NOMO-1 treated with dmso at 0.1 percent for 144 hours (cell line): ENCODE data around the gene HGF.
A peak's percentile ranks its signal among the peaks of the same experiment; 100 is the strongest.

Experiments
- DNase-seq: peaks from one replicate; lab custom pipeline; 2025; ENCODE audit not compliant: unreplicated experiment; lab: John Stamatoyannopoulos, UW

Gene HGF

GRCh38 chr7:81687062-81687461 lies 82.8 kb downstream of the HGF start:
- no peak for DNase-seq

- DNase-seq: no peak
These were observed 84.5 kb downstream of the HGF start for GRCh38 chr7:81685270-81685868.

GRCh38 chr7:81684514-81685269 lies 85.2 kb downstream of the HGF start:
- DNase-seq: peak; percentile 99

- DNase-seq: no peak
These were observed 85.8 kb downstream of the HGF start for GRCh38 chr7:81684033-81684432.

GRCh38 chr7:81682873-81683272 lies 87.0 kb downstream of the HGF start:
- no peak for DNase-seq

GRCh38 chr7:81680120-81680519 lies 89.7 kb downstream of the HGF start:
- DNase-seq: no peak

GRCh38 chr7:81676813-81677212 lies 93.0 kb downstream of the HGF start:
- DNase-seq: no peak

- peak; percentile 25 for DNase-seq
These were observed 93.6 kb downstream of the HGF start for GRCh38 chr7:81676105-81676811.

GRCh38 chr7:81674431-81674830 lies 95.4 kb downstream of the HGF start:
- no peak for DNase-seq

GRCh38 chr7:81672872-81673271 lies 97.0 kb downstream of the HGF start:
- no peak for DNase-seq

- DNase-seq: no peak
These were observed 100.3 kb downstream of the HGF start for GRCh38 chr7:81669476-81670105.

- DNase-seq: no peak
These were observed 103.6 kb downstream of the HGF start for GRCh38 chr7:81666209-81666608.

- DNase-seq: no peak
These were observed 104.6 kb downstream of the HGF start for GRCh38 chr7:81665236-81665635.

GRCh38 chr7:81664304-81664703 lies 105.5 kb downstream of the HGF start:
- no peak for DNase-seq

GRCh38 chr7:81662531-81662930 lies 107.3 kb downstream of the HGF start:
- DNase-seq: no peak

- no peak for DNase-seq
These were observed 110.0 kb downstream of the HGF start for GRCh38 chr7:81659697-81660395.

- no peak for DNase-seq
These were observed 112.3 kb downstream of the HGF start for GRCh38 chr7:81657551-81657950.

- no peak for DNase-seq
These were observed 114.6 kb downstream of the HGF start for GRCh38 chr7:81655271-81655670.

- no peak for DNase-seq
These were observed 117.6 kb downstream of the HGF start for GRCh38 chr7:81652225-81652624.
